GM23338 (cell line): ENCODE data around the gene SLC16A7. TPM values are rescaled to one million over a fixed set of nuclear protein-coding genes. Genes with fewer than 3 reads are reported as not detected.

Source experiments
- CTCF ChIP-seq, 2 experiments: fragments of 200-600 bp in 1 of 2; sonication (generic) in 1 of 2; conservative IDR thresholded peaks; 2 replicates each; pipeline versions ENCODE4 v1.5.1 to v1.6.1; 2016 to 2017; ENCODE audit warnings: antibody characterized with exemption in 2 of 2, low read depth in 2 of 2, mild to moderate bottlenecking in 2 of 2, moderate library complexity in 1 of 2
- ETS1 ChIP-seq: IDR thresholded peaks from 2 replicates; pipeline ENCODE4 v1.6.1; 2016; ENCODE audit warnings: antibody characterized with exemption
- EZH2 ChIP-seq: fragments of 200-600 bp; sonication (generic); IDR thresholded peaks from one replicate; pipeline ENCODE4 v1.8.0; 2017; ENCODE audit warnings: antibody characterized with exemption, mild to moderate bottlenecking, low read depth; ENCODE audit not compliant: unreplicated experiment
- NANOG ChIP-seq: IDR thresholded peaks from 2 replicates; pipeline ENCODE4 v1.6.1; 2016; ENCODE audit warnings: antibody characterized with exemption, borderline replicate concordance
- POLR2AphosphoS5 ChIP-seq: IDR thresholded peaks from 2 replicates; pipeline ENCODE4 v1.6.1; 2016; ENCODE audit warnings: antibody characterized with exemption, low read depth
- ZNF462 ChIP-seq: fragments of 250-450 bp; sonication (Bioruptor Pico); IDR thresholded peaks from 2 replicates; pipeline ENCODE4 v1.5.0; 2020; ENCODE audit warnings: mild to moderate bottlenecking, moderate library complexity
- polyA plus RNA-seq: library from polyadenylated mRNA; unstranded; fragments of >200 nt; fragmentation: Nextera tagmentation; extraction: Ambion mirVana; gene quantifications from 2 replicates; pipeline ENCODE4 v1.2.1, GENCODE V29; 2016
- total RNA-seq: library from RNA; depleted of rRNA; stranded (reverse); fragments of >200 nt; shearing (Covaris generic); gene quantifications from 2 replicates; pipeline ENCODE4 v1.2.3, GENCODE V29; 2014

SLC16A7 gene
- total and polyA plus RNA-seq, 2 experiments from 2014 or later = 2.8 to 4.3 TPM

GRCh38 chr12:59580050-59580449 lies 15.8 kb upstream of the SLC16A7 start (continued):
- TF ChIP-seq ZNF462 (no peak), ETS1 (no peak), EZH2 (no peak), CTCF (conservative IDR thresholded peaks at IDR 0.05; ENCODE audit: low read depth in 2 of 2) (no peak), POLR2AphosphoS5 (no peak), NANOG (no peak)
